NCI-H526 (cell line): Measurements from ENCODE around the gene SPAG8.

Experiments
- DNase-seq, 2 experiments: peaks; one replicate each; lab custom pipeline; 2025; lab: John Stamatoyannopoulos, UW

The SPAG8 gene

GRCh38 chr9:35836595-35836994 is 24.5 kb upstream of the SPAG8 start:
- DNase-seq = no peak

GRCh38 chr9:35835766-35836165 is 23.7 kb upstream of the SPAG8 start:
- DNase-seq = no peak

- peak in 1 of 2 experiments; percentile 10 for DNase-seq
These were observed 23.2 kb upstream of the SPAG8 start for GRCh38 chr9:35835216-35835632.

- DNase-seq = no peak
These were observed 22.5 kb upstream of the SPAG8 start for GRCh38 chr9:35834260-35835215.

GRCh38 chr9:35832814-35833213 is 20.8 kb upstream of the SPAG8 start:
- DNase-seq = peak in 1 of 2 experiments; percentile 17

GRCh38 chr9:35831040-35831439 is 19.0 kb upstream of the SPAG8 start:
- DNase-seq = no peak

GRCh38 chr9:35829764-35830096 is 17.7 kb upstream of the SPAG8 start:
- no peak for DNase-seq

- DNase-seq = peak; percentile 85 to 97
These were observed 17.2 kb upstream of the SPAG8 start, which contains the start of gene TMEM8B for GRCh38 chr9:35829084-35829763. Gene TMEM8B (plus strand): TSS chr9:35829228. CDS start chr9:35829448, 220 bp downstream.

- DNase-seq = peak in 1 of 2 experiments; percentile 39
These were observed 16.6 kb upstream of the SPAG8 start, which contains the start of gene FAM221B for GRCh38 chr9:35828716-35829083. Gene FAM221B (minus strand): TSS chr9:35828732. CDS start chr9:35826161, 2,571 bp downstream.

GRCh38 chr9:35827486-35827885 is 15.4 kb upstream of the SPAG8 start:
- no peak for DNase-seq

GRCh38 chr9:35826071-35826701 is 14.1 kb upstream of the SPAG8 start:
- peak; percentile 46 to 67 for DNase-seq

- no peak for DNase-seq
These were observed 10.9 kb upstream of the SPAG8 start for GRCh38 chr9:35822926-35823325.

- DNase-seq = no peak
These were observed 8.0 kb upstream of the SPAG8 start for GRCh38 chr9:35820076-35820475.

GRCh38 chr9:35818341-35818740 is 6.3 kb upstream of the SPAG8 start:
- no peak for DNase-seq

GRCh38 chr9:35816708-35817107 is 4.6 kb upstream of the SPAG8 start:
- no peak for DNase-seq

GRCh38 chr9:35814841-35815543 is 2.9 kb upstream of the SPAG8 start, which contains the start of gene HINT2:
Gene HINT2 (minus strand): TSS chr9:35815042. CDS start chr9:35814979, 63 bp downstream.
- DNase-seq = peak; percentile 99 to 100

- peak in 1 of 2 experiments; percentile 49 for DNase-seq
These were observed 2.2 kb upstream of the SPAG8 start for GRCh38 chr9:35814106-35814840.

- DNase-seq = peak; percentile 24 to 52
These were observed 1.5 kb upstream of the SPAG8 start for GRCh38 chr9:35813434-35814105.

GRCh38 chr9:35811381-35812024 is 559 bp downstream of the SPAG8 start:
- no peak for DNase-seq

- no peak for DNase-seq
These were observed 1.9 kb downstream of the SPAG8 start for GRCh38 chr9:35810122-35810521.
